HG03439 (cell line): Measurements from ENCODE around the gene CKAP2.
A peak's percentile ranks its signal among the peaks of the same experiment; 100 is the strongest.
"Not testable (repeated sequence)": the region's sequence is repeated elsewhere in the genome, so short reads cannot be mapped to it uniquely, and the experiment has no call there.

Experiments
- ATAC-seq: cut with Tn5 transposase; IDR thresholded peaks from one replicate; pipeline ENCODE4 v1.9.1; 2021; ENCODE audit warnings: mild to moderate bottlenecking, moderate library complexity; ENCODE audit not compliant: unreplicated experiment

The CKAP2 gene

DNA sequence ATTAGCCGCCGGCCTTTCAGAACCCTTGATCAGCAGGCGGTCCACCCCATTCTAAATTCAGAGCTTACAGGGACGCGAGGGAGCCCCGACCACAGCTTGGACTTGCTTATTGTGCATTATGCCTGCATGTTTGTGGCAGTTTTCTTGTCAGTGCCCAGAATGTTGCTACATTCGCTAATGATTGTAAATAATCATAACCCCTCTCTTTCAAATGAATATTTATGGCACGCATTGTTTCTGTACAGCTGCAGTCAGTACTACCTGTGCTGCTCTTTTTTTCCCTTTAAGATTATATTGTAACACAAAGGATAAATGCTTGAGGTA lies 4.5 kb upstream of the CKAP2 start:
- no peak for ATAC-seq

DNA sequence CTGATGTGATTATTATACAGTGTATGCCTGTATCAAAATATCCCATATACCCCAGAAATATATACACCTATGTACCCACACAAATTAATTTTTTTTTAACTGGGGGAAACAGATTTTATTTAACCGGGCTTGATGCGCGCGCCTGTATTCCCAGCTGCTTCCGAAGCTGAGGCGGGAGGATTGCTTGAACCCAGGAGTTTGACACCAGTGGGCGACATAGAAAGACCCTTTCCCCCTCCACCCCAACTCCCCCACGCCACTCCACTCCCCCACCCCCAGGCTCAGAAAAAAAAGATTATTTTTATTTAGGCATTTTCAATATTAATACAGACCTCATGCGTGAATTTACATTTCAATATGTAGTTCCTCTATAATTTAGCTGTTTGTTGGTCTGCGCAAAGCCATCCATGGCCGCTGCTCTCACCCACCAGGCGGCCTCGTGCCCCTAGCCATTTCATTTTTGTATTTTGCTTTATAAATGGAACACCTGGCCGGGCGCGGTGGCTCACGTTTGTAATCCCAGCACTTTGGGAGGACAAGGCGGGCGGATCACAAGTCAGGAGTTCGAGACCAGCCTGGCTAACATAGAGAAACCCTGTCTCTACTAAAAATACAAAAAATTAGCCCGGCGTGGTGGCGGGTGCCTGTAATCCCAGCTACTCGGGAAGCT lies 4.0 kb upstream of the CKAP2 start:
- no peak for ATAC-seq

DNA sequence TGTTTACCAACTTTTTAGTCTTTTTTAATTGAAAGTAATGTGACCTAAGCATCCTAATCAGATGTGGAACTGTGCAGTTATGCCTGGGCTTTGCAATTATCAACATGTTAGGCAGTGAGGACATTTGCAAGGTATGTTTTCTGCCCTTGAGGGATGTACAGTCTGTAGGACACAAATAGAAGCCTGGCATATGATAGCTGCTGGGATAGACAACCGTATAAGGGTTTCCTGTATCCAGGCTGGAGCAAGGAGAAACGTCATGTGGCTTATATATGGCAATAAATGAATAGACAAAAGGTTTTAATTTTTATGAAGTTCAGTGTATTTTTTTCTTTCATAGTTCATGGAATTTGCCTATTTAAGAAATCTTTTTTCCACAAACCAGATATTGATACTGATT lies 2.8 kb upstream of the CKAP2 start:
- no peak for ATAC-seq

DNA sequence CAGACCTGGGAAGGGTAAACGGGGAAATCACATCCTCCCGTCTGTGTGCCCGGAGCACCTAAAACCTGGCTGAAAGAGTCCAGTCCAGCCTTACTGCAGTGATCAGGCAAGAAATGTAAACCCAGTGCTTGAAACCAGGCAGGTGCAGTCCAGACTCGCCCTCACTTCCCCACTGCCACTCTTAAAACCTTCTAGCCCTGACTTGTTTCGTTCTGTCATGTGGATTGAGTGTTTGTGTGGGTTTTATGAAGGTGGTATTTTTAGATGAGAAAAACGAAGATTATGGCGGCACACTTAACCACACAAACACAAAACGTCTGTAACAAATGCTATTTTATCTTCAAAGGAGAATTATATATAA lies 839 bp upstream of the CKAP2 start:
- peak; percentile 33 for ATAC-seq

DNA sequence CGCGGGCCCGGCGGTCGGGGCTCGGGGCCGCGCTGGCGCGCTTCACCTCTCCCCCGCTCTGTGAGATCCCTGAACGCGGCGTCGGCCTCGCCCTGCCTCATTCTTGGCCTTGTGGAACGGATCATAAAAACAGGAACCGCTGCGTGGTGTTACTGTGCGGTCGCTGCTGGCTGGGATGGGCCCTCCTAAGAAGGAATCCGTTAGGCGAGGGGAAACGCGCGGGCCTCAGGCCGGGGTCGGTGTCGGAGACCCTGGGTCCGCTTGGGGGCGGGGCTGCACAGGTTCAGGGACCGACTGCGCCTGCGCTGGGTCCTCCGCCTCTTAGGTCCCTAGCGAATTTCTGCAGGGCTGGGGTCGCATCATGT lies 381 bp downstream of the CKAP2 start:
- peak; percentile 33 for ATAC-seq

DNA sequence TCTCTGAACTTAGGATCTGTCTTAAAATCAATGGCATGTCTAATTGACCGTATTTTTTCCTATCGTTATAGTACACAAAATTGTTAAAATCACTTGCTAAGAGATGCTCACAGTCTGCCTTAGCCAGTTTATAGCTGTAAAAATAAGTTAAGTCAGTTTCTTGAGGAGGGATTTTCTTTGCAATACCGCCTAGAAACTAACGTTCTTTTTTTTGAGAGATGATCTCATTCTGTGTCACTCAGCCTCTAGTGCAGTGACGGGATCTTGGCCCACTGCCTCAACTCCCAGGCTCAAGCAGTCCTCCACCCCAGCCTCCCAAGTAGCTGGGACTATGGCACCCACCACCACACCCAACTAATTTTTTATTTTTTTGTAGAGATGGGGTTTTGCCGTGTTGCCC lies 4.4 kb downstream of the CKAP2 start:
- ATAC-seq, result no peak

DNA sequence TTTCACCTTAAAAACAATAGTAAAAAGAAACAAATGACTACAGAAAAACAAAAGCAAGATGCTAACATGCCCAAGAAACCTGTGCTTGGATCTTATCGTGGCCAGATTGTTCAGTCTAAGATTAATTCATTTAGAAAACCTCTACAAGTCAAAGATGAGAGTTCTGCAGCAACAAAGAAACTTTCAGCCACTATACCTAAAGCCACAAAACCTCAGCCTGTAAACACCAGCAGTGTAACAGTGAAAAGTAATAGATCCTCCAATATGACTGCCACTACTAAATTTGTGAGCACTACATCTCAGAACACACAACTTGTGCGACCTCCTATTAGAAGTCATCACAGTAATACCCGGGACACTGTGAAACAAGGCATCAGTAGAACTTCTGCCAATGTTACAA lies 6.0 kb downstream of the CKAP2 start:
- no peak for ATAC-seq

DNA sequence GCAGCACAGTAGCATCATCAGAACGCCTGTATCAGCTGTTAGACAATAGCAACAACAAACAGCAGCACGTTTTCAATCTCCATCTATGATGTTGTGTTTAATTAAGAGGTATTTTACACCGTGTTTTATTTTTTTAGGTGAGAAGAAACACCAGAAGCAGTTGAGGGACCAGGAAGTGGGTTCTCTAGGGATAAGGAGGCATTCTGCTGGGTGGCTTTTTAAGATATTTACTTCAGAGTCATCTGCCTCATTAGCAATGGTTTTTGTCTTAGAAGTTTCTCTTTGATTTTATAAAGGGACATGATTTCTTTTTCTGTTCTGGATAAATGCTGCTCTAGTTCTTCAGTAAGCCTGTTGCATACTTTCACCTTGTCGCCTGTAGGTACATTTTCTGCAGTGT lies 8.2 kb downstream of the CKAP2 start:
- ATAC-seq, result no peak

DNA sequence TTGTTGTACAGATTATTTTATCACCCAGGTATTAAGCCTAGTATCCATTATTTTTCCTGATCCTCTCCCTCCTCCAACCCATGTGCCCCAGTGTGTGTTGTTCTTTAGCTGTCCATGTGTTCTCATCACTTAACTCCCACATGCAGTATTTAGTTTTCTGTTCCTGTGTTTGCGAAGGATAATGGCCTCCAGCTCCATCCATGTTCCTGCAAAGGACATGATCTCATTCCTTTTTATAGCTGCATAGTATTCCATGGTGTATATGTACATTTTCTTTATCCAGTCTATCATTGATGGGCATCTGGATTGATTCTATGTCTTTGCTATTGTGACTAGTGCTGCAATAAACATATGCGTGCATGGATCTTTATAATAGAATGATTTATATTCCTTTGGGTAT lies 13.2 kb downstream of the CKAP2 start:
- ATAC-seq, result not testable (repeated sequence)

DNA sequence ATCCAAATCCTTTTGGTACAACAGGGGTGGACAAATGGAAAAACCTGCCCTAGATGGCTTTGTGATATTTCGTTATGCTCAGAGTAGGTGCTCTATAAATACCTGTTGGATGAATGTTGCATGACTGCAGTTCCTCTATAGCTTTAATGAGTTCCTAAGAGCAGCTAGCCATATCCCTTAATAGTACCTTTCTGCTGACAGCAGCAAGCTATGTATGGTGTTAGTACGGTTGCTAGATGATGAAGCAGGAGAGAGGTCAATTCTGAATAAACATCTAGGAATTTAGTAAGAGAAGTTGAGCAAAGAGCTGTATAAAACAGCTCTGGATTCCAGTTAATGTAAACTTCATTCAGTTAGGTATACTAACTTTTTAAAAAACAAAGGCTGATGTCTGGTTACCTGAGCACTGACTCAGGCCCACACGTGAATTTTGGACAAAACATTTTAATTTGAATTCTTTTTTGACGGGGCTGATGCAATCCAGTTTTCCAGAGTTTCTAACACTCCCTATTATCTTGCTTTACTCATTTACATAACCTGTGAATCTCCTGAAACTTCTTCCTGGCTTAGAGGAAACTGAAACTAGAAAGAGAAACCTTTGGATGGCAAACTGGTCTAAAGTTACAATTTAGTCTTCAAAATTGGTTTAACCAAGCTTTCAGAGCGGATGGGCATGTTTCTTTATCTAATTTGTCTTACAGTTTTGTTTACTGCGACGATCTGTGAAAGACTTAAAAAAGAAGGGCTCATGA lies 25.6 kb downstream of the CKAP2 start:
- not testable (repeated sequence) for ATAC-seq

DNA sequence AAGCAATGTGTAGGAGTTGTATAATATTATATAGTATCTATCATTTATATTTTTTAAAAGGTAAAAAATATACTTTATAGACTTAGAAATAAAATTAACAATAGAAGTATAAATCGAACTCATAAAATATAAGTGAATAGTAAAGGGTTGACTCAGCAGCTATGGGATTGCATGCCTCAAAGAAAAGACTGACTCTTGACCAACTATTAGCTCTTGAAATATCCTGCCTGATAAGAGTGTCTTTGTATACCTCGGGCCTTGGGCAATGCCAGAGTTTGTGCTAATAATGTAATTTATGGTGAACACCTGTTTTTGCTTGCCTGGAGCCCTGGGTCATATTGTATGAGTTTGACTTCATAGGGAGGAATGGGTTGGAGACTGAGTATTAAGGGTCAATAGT lies 31.8 kb downstream of the CKAP2 start:
- not testable (repeated sequence) for ATAC-seq

DNA sequence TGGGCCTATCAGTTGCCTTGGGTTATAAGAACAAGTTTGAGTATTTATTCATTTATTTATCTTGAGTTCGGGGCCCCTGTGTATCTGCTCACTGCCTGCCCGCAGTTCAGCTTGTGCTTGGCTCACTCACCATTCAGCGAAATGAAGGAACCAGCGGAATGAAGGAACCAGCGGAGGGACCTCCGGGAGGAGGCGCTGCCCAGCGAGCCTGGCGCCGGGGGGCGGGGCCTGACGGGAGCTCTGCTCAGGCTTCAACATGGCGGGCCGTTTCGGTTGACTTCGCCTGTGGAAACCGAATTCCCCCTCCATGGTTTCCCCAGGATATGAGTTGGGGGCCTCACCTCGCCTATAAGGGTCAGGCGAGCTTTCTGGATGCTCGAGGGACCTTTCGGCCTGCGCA lies 33.5 kb downstream of the CKAP2 start:
- ATAC-seq, result not testable (repeated sequence)

DNA sequence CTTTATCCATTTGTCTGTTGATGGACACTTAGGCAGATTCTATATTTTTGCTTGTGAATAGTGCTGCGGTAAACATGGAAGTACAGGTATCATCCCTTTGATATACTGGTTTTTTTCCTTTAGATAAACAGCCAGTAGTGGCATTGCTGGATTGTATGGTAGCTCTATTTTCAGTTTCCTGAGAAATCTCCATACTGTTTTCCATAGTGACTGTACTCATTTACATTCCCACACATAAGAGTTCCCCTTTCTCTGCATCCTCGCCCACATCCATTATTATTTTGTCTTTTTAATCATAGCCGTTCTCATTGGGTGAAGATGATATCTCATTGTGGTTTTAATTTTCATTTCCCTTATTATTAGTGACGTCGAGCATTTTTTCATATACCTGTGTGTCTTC lies 35.7 kb downstream of the CKAP2 start:
- ATAC-seq, result not testable (repeated sequence)

DNA sequence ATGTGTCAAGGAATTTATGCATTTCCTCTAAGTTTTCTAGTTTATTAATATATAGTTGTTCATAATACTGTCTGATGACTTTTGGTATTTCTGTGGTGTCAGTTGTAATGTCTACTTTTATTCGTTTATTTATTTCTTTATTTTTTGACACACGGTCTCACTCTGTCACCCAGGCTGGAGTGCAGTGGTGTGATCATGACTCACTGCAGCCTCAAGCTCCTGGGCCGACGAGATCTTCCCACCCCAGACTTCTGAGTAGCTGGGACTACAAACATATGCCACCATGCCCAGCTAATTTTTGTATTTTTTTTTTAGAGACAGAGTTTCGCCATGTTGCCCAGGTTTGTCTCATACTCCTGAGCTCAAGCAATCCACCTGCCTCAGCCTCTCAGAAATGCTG lies 39.0 kb downstream of the CKAP2 start:
- not testable (repeated sequence) for ATAC-seq

DNA sequence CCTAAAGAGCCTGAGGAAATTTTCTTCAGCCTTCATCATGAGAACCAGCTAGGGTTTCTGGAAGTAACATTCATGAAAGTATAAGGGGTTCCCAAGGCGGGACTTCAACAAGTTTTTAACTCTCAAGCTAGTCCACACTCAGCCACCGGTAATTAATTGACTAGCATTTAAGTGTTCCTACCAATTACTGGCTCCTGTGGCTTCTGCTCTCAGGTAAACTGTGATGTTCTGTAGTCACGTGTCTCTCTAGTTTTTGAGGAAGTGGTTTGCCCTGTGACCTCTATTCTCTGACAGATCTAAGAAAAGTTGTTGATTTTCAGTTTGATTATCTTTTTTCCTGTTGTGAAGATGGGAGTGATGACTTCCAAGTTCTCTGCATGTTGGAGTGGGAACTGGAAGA lies 42.7 kb downstream of the CKAP2 start:
- not testable (repeated sequence) for ATAC-seq

DNA sequence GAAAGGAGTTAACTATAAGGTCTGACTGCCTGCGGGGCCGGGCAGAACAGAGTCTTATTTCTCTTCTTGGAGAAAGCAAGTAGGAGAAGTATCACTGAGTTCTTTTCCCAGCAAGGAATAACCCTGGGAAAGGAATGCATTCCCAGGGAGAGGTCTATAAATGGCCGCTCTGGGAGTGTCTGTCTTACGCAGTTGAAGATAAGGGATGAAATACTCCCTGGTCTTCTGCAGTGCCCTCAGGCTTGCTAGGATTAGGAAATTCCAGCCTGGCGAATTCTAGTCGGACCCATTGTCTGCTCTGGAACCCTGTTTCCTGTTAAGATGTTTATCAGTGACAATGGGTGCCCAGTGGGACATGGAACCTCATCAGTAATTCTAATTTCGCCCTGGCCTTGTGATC lies 47.0 kb downstream of the CKAP2 start:
- not testable (repeated sequence) for ATAC-seq

DNA sequence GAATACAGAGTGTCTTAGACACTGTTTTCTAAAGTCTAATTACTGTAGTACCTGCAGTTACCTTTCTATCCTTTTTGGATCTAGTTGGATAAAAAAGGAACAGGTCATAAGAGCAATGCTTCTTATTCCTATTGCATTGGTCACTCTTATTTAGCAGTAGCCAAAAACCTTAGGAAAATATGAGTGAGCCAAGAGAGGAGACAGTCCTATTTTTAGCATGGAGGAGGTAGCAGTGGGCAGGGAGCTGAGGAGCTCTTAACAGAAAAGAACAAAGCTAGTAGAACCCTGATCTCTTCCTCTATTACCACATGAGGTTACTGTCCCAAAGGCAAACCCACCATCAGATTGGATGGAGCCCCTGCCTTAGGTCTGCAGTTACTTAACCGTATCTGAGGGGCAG lies 50.6 kb downstream of the CKAP2 start:
- ATAC-seq, result not testable (repeated sequence)

DNA sequence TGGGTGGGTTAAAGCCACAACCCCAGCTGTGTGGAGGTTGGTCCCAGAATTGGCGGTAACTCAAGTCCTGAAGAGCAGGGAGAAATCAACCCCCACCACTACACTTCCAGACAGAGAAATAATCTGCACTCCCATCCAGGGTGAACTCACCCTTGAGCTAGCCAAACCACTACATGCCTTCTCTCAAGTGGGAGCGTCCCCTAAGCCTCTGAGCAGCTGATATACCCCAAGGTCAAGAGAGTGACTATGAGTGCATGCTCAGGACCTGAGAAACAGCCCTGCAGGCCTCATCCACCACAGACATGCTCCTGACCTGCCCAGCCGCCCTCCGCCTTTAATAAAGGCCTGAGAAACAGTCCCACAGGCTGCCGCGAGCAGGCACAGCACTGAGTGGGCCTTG lies 54.3 kb downstream of the CKAP2 start:
- ATAC-seq, result not testable (repeated sequence)

DNA sequence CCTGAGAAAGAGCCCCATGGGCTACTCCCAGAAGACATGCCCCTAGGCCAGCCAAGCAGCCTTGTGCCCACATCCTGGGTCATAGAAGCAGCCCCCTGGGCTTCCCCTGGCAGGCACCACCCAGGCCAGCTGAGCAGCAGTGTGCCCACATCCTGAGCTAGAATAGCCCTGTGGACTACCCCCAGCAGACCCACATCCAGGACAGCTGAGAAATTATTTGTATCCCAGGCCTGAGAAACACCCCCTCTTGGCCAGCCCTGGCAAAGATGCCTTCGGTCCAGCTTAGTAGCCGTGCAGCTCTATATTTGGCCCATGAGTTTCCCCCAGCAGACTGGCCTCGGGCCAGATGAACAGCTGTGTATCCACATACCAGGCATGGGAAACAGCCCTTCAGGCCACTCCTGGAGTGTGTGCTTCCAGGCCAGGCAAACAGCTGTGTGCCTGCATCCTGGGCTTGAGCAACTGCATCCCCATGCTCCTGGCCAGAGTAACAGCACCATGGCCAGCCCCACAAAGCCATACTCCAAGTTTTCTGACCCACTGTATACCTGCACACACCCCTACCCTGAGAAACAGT lies 55.0 kb downstream of the CKAP2 start:
- ATAC-seq, result not testable (repeated sequence)

DNA sequence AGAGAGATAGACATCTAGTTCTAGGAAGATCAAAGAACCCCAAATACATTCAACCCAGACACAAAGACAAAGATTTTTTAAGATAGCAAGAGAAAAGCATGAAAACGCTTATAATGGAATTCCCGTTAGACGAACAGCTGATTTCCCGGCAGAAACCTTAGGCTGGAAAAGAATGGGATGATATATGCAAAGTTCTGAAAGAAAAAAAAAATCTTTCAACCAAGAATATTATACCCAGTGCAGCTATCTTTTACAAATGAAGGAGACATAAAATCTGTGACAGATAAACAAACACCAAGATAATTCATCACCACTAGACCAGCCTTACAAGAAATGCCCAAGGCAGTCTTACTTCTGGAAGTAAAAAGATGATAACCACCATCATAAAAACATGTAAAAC lies 56.3 kb downstream of the CKAP2 start:
- ATAC-seq, result not testable (repeated sequence)

DNA sequence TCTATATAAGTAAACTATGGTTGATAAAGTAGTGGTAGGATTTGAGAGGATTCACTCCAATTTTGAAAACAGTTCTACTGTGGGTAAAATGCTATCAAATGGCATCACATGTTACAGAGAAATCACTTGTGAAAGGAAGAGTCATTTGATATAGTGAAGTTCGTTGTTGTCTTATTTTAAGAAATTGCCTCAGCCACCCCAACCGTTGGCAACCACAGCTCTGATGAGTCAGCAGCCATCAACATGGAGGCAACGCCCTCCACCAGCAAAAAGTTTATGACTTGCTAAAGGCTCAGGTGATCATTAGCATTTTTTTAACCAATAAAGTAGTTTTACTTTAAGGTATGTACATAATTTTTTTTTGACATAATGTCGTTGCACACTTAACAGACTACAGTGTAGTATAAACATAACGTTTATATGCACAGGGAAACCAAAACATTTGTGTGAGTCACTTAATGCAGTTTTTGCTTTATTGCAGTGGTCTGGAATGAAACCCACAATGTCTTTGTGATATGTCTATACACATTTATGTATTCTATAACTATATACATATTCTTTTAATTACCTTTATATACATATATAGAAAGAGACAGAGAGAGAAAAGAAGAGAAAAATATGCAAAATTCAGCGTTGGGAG lies 58.8 kb downstream of the CKAP2 start:
- not testable (repeated sequence) for ATAC-seq

DNA sequence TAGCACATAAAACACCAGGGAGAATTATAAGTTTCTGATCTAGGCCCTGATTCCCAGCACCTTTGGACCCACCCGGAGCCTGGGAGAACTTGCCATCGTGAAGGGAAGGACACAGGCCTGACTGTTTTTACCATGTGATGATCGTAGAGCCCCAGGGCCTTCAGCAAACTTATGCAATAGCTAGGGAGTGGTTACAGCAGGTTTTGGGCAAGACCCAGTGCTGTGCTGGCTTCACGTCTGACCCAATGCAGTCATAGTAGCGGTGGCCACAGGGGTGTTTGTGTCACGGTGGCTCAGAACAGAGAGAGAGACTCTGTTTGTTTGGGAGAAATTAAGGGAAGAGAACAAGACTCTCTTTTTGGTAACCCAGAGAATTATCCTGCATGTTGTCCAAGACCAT lies 68.0 kb downstream of the CKAP2 start:
- ATAC-seq, result not testable (repeated sequence)
